ENCODE results near the gene CYP26C1. TPM values are rescaled to one million over a fixed set of nuclear protein-coding genes. Genes with fewer than 3 reads are reported as not detected.

Gene CYP26C1, protein sequence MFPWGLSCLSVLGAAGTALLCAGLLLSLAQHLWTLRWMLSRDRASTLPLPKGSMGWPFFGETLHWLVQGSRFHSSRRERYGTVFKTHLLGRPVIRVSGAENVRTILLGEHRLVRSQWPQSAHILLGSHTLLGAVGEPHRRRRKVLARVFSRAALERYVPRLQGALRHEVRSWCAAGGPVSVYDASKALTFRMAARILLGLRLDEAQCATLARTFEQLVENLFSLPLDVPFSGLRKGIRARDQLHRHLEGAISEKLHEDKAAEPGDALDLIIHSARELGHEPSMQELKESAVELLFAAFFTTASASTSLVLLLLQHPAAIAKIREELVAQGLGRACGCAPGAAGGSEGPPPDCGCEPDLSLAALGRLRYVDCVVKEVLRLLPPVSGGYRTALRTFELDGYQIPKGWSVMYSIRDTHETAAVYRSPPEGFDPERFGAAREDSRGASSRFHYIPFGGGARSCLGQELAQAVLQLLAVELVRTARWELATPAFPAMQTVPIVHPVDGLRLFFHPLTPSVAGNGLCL
- total RNA-seq (2022) (0.09 and 0.16 TPM in 2 replicates), Bru-seq, nascent RNA (percentile 35 among the genes with signal in this experiment), BruChase-seq, experiment 1, labeled RNA remaining after a 2-hour chase (percentile 23 among the genes with signal in this experiment), BruChase-seq, experiment 2, labeled RNA remaining after a 6-hour chase (not detected)
- long read RNA-seq = 0 reads

DNA sequence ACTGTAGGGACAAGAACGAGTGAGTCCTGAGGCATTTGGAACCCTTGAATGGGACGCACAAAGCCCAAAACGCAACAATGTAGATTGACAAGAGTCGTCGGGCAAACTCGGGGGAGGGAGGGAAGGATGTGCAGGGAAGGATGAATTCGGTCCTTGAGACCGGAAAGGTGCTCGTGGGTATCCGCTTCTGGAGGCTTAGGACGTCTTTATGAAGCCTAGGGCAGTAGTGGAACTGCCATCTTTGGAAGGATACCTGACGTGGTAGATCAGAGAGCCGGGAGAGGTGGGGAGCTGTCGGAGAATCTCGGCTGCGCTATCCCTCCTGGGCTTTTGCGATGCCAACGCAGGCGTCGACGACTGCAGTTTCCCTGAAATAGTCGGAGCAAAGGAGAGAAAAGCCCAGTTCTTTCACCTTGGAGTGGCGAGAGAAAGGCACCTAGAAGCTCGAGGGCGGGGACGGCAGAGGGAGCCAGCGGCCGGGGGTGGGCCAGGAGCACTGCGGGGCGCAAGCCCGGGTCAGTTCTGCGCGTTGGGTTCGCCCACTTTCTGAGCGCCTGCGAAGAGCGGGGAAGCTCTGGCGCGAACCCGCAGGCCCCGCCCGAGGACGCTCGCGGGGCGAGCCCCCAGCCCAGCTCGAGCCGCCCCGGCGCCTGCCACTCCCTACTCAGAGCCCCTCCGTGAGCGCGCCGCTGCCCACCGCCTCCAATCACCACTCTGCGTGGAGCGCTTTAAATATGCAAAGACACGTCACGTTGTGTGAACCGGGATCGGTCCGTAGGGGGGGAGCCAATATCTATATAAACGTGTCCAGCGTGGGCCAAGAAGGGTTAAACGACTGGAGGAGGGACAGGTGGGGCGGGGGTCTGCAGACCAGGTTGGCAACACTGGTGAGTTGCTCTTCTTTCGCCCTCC lies at the start of gene CYP26C1:
TSS of gene CYP26C1 (plus strand) at position 824 of the 912 bp plus-strand sequence. CDS start 466 bp downstream, outside the sequence.
- no peak within 1 kb of the TSS for H3K4me3 ChIP-seq (ENCODE audit: low read depth, low read length)
- no TSS peak for BruUV-seq (replicated peaks)
- H3K4me1 ChIP-seq = no peaks in the 10 kb centered on the region
- Mint-ChIP-seq H3K4me1 (ENCODE audit: low read depth, unreplicated experiment) (no peaks in the 10 kb centered on the region), H3K4me3 (ENCODE audit: unreplicated experiment) (no peak within 1 kb of the TSS), H3K36me3 (ENCODE audit: insufficient read depth, unreplicated experiment) (peaks cover 6% of the 10 kb centered on the region), H3K9me3 (ENCODE audit: unreplicated experiment) (no peaks in the 10 kb centered on the region), H3K27ac (ENCODE audit: unreplicated experiment) (no peak within 1 kb of the TSS), H3K27me3 (ENCODE audit: insufficient read depth, unreplicated experiment) (no peaks in the 10 kb centered on the region)
- no peaks in the 10 kb centered on the region for H3K36me3 ChIP-seq (ENCODE audit: control insufficient read depth, insufficient read depth, low read length)
- H3K9me3 ChIP-seq = no peaks in the 10 kb centered on the region
- ChIA-PET CTCF (no interaction called here), POLR2A (no interaction called here)
- H3K27me3 ChIP-seq (replicated peaks; ENCODE audit: control insufficient read depth, insufficient read depth, low read length) = no peaks in the 10 kb centered on the region
- intact Hi-C loops (cut with micrococcal nuclease; ENCODE audit: unreplicated experiment) = no loop called here
- DNase-seq = no peak
- TF ChIP-seq, protein P1, sequence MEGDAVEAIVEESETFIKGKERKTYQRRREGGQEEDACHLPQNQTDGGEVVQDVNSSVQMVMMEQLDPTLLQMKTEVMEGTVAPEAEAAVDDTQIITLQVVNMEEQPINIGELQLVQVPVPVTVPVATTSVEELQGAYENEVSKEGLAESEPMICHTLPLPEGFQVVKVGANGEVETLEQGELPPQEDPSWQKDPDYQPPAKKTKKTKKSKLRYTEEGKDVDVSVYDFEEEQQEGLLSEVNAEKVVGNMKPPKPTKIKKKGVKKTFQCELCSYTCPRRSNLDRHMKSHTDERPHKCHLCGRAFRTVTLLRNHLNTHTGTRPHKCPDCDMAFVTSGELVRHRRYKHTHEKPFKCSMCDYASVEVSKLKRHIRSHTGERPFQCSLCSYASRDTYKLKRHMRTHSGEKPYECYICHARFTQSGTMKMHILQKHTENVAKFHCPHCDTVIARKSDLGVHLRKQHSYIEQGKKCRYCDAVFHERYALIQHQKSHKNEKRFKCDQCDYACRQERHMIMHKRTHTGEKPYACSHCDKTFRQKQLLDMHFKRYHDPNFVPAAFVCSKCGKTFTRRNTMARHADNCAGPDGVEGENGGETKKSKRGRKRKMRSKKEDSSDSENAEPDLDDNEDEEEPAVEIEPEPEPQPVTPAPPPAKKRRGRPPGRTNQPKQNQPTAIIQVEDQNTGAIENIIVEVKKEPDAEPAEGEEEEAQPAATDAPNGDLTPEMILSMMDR (IDR thresholded peaks at IDR 0.05; ENCODE audit: insufficient read depth in 1 of 2, low read depth in 1 of 2, low read length in 1 of 2, severe bottlenecking in 1 of 2, unreplicated experiment in 1 of 2) = no peak

DNA sequence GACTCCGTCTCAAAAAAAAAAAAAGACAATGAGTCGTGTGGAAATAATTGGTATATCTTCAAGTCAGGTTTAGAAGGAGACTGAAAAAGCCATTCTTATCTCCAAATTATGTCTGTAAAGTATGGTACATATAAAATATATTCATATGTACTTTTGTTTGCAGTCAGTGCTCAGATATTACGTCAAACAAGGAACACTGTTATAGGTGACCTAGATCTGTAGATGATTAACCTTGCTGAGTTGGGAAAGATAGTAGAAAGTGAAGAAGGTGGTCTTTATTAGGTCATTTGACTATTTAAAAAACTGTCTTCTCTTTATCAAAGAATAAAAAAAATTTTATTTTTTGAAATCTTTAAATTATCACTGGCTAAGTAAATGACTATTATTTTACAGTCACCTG lies 44.9 kb upstream of the CYP26C1 start:
- CTCF ChIA-PET = no interaction called here
- H3K27me3 ChIP-seq (replicated peaks; ENCODE audit: control insufficient read depth, insufficient read depth, low read length) = no peaks in the 10 kb centered on the region
- Mint-ChIP-seq H3K4me3 (ENCODE audit: unreplicated experiment) (no peak overlapping the region), H3K27ac (ENCODE audit: unreplicated experiment) (no peak overlapping the region), H3K9me3 (ENCODE audit: unreplicated experiment) (no peaks in the 10 kb centered on the region), H3K36me3 (ENCODE audit: insufficient read depth, unreplicated experiment) (no peaks in the 10 kb centered on the region), H3K27me3 (ENCODE audit: insufficient read depth, unreplicated experiment) (no peaks in the 10 kb centered on the region), H3K4me1 (ENCODE audit: low read depth, unreplicated experiment) (no peaks in the 10 kb centered on the region)
- TF ChIP-seq, protein P1 (IDR thresholded peaks at IDR 0.05; ENCODE audit: insufficient read depth in 1 of 2, low read depth in 1 of 2, low read length in 1 of 2, severe bottlenecking in 1 of 2, unreplicated experiment in 1 of 2) = no peak
- H3K4me3 ChIP-seq (ENCODE audit: low read depth, low read length) = no peak overlapping the region
- BruUV-seq (replicated peaks) = no TSS peak
- 0 out of 2 replicates have a peak, but pooled peaks cover 2% of the 10 kb centered on the region for H3K9me3 ChIP-seq
- POLR2A ChIA-PET = no interaction called here
- no peaks in the 10 kb centered on the region for H3K4me1 ChIP-seq
- no peaks in the 10 kb centered on the region for H3K36me3 ChIP-seq (ENCODE audit: control insufficient read depth, insufficient read depth, low read length)
- intact Hi-C loops (cut with micrococcal nuclease; ENCODE audit: unreplicated experiment) = no loop called here
- no peak for DNase-seq

Data from Caco-2 (cell line).